GM12892 (cell line): ENCODE data around the gene RBM19.

Source experiments
- DNase-seq: peaks from one replicate; pipeline ENCODE4 v3.0.0; 2011; ENCODE audit not compliant: insufficient read length
- FAIRE-seq: peaks from 2 replicates; lab custom pipeline; 2011; peaks lifted over from hg19 to GRCh38; lab: Jason Lieb, UNC
- POLR2A ChIP-seq: IDR thresholded peaks from 2 replicates; pipeline ENCODE4 v1.6.1; 2011; ENCODE audit warnings: low read depth, low read length, control low read depth
- POLR2AphosphoS5 ChIP-seq: IDR thresholded peaks from 2 replicates; pipeline ENCODE4 v1.6.1; 2011; ENCODE audit warnings: low read depth, low read length, control low read depth
- TAF1 ChIP-seq: IDR thresholded peaks from 2 replicates; pipeline ENCODE4 v1.6.1; 2011; ENCODE audit warnings: low read depth, mild to moderate bottlenecking, control low read depth, low read length, borderline replicate concordance

The RBM19 gene

DNA sequence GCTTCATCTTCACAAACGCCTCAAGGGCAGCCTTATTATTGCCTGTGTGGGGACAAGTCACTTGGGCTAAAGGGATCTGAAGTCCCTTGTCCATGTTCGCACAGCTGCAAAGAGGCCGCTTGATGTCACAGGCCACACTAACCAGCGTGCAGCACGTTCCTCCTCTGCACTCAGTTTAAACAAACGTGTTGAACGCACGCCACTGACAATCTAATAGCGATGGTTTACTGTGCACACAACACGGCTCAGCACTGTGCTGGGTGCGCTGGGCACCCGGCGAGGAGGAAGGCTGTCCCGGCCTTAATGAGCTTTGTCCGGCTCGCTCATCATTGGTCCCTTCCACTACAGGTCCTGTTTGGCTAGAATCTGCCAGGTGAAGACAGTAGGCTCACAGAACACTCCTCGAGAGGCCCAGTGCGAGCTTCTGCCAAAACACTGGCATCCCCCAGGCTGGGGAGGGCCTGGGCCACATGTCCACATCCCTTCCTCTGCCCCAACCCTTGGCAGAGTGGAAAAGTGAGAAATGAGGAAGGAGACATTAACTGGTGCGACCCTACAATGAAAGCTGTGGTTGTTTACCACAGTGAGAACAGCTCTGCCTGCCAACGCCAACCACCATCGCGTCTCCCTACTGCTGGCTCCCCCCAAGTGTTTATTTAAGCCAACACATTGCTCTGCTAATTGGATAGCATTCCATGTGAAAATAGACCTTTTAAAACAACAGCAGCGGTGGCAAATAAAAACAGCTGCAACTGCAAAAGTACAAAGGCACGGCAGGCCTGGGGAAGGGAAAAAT lies 113.2 kb downstream of the RBM19 start:
- DNase-seq (no peak), FAIRE-seq (no peak)
- no peak for TF ChIP-seq TAF1
- TF ChIP-seq POLR2A = no peak
- no peak for TF ChIP-seq POLR2AphosphoS5

DNA sequence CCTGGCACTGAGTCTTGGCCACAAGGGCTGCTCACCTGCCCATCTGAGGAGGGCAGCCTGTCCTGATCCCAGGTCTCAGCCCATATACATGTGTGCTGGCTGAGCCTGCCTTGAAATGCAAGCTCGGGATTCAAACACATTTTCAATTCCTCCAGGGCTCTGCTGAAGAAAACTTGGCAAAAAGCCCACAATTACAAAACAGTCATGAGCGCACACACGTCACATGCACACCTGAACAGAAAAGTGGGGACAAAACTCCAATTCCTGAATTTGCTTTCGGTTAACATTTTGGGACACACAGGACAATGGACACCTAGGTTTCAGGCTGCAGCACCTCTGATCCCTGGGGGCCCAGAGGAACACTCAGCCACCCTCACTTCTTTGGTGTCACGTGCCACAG lies 113.9 kb downstream of the RBM19 start:
- TF ChIP-seq POLR2A (no peak), TAF1 (no peak), POLR2AphosphoS5 (no peak)
- FAIRE-seq (no peak), DNase-seq (no peak)

DNA sequence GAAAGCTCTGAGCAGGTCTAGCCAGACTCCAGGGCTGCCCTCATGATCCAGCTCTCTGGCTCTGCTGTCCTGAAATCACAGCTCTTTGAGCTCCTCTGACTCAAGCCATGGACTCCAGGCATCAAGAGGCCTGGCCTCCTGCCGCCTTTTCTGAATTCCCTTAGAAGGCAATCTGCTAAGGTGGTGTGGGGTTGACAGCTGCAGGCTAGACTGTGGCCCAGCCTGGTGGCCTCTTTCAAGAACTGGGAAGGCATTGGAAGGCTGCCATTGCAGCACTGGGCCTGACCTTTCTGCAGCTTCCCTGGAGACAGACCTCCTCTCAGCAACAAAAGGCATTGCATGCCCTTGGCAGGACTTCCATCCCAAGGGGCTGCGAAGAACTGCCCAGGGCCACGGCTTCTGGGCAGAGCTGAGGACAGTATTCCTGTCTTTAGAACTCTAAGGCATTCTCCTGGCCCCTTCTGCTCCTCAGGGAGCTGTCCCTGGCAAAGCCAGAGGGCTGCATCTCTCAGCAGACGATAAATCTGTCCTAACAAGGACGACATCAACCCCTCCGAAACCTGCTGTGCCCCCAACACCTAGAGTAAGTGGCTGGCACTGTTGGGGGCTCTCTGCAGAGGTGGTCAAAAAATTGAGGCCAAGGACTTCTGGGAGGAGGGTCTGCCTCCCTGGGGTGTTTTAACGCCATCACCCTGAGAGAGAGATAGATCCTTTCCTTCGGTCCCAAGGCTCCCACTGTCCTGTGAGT lies 115.6 kb downstream of the RBM19 start:
- FAIRE-seq (no peak), DNase-seq (no peak)
- TF ChIP-seq POLR2AphosphoS5 (no peak), POLR2A (no peak), TAF1 (no peak)

DNA sequence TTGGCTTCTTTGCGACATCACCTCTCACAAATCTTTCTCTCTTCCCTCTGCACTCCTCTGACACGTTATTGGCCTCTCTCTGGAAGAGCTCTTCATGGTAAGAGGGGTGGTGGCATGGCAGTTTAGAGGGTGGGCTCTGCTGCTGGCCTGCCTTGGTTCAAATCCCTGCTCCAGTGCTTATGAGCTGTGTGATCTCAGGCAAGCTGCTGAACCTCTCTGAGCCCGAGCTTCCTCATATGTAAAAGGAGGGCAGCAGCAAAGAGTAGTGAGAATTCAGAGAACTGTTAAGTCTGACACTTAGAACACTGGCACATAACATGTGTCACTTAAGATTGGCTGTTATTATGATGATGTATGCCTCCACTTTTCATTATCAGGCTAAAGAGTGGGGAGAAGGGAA lies 118.3 kb downstream of the RBM19 start:
- TF ChIP-seq POLR2AphosphoS5 = no peak
- TF ChIP-seq POLR2A = no peak
- TF ChIP-seq TAF1 = no peak
- FAIRE-seq = no peak

DNA sequence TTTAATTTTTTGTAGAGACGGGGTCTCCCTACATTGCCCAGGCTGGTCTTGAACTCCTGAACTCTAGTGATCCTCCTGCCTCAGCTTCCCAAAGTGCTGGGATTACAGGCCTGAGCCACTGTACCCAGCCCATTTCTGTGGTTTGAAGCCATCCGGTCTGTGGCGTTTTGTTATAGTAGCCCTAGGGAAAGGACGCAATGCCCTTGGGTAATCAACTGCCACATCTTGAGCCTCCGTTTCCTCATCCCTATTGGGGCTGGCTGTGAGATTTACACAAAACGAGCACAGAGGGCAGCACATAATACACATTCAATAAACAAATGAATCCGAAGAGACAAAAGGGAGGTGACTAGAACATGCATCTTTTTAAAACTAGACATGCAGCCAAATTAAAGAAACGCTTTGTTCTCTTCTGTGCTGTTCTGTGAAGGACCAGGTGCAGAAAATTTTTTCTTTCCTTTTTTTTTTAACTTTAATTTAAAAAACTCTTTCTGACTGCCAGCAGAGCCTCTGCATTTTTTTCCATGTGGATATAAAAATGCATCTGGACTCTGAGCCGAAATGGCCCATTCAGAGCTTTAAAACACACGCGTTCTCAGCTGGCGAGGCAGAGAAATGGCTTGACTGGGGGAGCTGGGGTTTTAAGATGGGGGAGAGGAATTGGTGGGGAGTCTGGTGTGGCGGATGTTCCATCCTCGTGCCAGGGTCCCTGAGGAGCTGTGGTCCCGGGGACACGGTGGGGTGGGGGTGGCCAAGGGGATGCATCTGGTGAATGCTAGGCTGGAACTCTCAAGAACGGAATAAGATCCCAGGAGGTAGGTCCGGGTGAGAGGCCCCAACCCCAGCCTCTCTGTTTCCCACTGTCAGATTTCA lies 119.0 kb downstream of the RBM19 start:
- TF ChIP-seq POLR2AphosphoS5 (no peak), POLR2A (no peak), TAF1 (no peak)
- DNase-seq (no peak), FAIRE-seq (no peak)

More for the DNA sequence above, 118.3 kb downstream of the RBM19 start:
- DNase-seq = no peak

DNA sequence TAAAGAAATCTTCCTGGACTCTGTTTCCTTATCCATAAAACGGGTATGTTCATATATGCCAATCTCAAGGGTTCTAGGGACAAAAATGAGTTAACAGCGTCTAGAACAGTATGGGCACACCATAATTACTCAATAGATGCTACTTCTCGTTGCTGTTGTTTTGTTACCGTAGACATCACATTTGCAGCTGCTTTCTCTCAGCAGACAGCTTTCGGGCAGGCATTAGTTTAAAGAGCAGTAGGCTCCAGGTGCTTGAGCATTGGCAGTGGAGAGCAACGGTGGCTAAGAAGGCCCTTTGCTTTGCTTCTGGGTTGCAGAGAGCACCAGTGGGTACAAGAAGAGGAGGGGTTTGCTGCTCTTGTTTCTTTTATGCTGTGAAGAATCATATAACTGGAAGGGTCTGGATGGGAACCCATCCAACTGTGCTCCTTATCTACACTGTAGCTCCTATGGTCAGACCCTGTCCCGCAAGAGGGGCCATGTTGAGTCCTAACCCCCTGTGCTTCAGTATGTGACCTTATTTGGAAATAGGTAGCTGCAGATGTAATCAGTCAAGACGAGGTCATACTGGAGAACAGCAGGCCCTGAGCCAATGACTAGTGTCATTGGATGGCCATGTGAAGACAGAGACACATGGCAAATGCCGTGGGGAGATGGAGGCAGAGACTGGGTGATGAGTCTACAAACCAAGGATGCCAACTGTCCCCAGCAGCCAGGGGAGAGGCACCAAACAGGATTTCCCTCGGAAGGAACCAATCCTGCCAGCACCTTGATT lies 120.0 kb downstream of the RBM19 start:
- FAIRE-seq = no peak
- DNase-seq = no peak
- TF ChIP-seq POLR2A (no peak), TAF1 (no peak), POLR2AphosphoS5 (no peak)

DNA sequence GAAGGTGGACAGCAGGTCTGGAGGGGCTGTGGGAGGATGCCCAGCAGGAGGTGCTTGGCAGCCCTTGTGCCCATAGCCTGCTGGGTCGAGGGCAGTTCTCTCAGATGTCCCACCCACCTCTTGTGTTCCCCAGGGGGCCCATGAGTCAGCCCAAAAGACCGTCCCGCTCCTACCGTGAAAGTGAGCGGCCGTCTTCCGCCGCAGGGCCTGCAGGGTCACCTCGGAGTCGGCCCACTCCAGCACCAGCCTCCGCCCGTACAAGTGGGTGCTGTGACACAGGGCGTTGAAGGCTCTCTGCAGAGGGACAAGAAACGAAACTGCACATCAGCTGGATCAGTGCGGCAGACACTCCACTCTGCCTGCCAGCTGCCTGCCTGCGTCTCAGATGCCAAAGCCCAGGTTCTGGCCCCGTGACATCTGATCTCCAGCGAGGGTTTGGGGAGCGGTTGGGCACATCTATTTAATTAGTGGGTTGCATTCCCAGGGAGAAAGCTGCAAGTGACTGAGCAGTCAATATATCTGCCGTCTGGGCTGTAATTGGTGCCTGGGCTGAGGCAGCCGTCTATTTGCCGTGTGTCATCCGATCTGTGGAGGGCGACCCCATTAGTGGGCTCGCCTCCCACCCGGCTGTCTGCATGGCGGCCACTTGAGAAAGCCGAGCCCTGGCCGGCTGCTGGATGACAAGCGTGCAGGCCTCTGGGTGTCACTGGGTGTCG lies 121.5 kb downstream of the RBM19 start:
- TF ChIP-seq POLR2AphosphoS5 (no peak), POLR2A (no peak), TAF1 (no peak)
- FAIRE-seq (no peak), DNase-seq (no peak)

DNA sequence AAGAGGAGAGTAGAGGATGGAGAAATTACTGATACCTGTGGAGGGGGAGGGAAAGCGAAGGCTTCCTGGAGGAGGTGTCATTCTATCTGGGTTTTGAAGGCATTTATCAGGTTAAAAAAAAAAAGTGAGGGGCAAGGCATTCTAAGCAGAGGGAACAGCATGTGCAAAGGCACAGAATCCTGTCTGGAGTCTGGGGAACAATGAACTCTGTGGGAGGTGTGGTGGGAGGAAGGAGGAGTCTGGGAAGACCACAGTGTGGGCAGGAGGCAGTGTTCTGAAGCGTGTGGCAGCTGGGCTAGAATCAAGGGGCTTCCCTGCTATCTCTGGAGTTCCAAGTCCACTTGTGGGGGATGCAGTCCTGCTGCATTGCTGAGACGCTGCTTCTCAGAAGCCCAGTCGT lies 123.4 kb downstream of the RBM19 start:
- TF ChIP-seq POLR2A = no peak
- no peak for TF ChIP-seq TAF1
- no peak for TF ChIP-seq POLR2AphosphoS5
- no peak for FAIRE-seq
- DNase-seq = no peak

DNA sequence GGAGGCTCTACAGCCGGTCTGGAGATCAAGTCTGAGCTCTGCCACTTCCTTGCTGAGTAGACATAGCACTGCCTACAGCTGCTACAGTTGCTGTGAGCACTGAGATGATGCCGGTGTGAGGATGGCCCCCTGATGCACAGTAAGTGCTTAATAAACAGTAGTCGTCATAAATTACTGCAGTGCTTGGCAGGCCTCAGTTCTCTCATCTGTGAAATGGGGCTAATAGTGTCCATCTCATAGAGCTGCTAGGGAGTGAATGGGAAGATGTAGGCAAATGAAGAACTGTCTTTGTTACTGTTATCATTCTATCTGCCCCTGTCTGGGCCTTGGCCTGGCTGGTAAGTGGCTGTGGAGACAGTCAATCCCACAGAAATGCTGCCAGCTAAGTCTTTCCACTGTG lies 124.3 kb downstream of the RBM19 start:
- DNase-seq (no peak), FAIRE-seq (no peak)
- TF ChIP-seq TAF1 (no peak), POLR2A (no peak), POLR2AphosphoS5 (no peak)

DNA sequence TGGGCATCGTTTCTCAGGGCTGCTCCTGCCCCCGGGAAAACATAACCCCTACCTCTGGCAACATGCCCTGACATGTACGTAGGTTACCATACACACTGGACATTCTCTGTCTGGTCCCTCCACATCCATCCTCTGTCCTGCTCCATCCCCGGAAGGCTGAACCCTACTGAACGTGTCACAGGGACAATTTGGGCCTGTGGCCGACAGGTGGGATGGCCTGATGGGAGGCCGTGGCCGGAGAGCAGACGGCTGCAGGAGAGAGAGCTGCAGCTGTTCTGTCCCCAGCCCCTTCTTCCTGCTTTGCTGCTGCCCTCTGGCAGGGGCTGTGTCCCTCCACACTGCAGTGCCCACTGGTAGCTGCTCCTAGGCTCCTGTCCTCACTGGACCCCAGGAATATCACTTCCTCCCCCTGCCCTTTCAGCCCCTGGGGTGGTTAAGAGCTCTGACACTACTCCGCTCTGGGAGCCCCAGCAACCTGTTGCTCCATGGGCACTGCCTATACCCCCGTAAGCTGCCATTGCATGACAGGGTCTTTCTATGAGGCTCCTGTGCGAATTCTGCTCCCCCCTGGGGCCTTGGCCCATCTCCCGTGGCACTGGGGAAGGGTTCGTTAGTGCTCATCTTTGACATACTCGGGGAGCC lies 125.6 kb downstream of the RBM19 start:
- no peak for FAIRE-seq
- DNase-seq = no peak
- TF ChIP-seq POLR2A = no peak
- no peak for TF ChIP-seq POLR2AphosphoS5
- TF ChIP-seq TAF1 = no peak
